ENCODE data around the gene PANK1. TPM values are rescaled to one million over a fixed set of nuclear protein-coding genes. Genes with fewer than 3 reads are reported as not detected.

PANK1 gene
- total RNA-seq, 1 experiment from 2014 or later: 8.6 TPM

DNA sequence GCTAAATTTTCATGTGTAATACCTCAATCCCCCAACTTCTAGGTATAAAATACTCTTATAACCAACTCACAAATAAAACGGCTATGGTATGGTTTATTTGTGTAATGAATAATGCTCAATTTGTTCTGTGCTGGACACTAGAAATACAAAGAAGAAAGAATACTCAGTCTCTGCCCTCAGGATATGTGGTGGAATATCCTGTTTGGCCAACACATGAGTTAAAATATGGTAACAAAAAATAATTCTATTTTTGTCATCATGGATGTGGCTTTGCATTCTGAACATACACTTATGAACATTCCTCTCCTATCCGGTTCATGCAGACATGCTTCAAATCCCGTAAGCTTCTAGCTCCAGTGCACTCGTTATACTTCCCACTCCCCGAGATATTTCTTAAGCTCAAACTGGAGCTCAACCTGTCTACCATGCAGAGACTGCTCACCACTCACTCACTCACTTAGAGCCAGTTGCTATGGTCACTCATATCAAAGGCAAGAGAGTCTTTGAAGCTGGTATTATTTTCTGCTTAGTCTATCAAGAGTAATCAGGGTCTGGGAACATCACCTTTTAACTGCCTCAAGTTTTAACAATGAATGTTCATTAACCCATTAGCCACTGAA is 55.8 kb downstream of the PANK1 start:
- DNase-seq: no peak
- CTCF ChIA-PET: no interaction called here
- Mint-ChIP-seq H3K4me3 (ENCODE audit: low read depth, unreplicated experiment) (no peak overlapping the region), H3K9me3 (ENCODE audit: low read depth, unreplicated experiment) (no peaks in the 10 kb centered on the region), H3K36me3 (ENCODE audit: insufficient read depth, unreplicated experiment) (no peaks in the 10 kb centered on the region), H3K27ac (ENCODE audit: unreplicated experiment) (no peak overlapping the region), H3K4me1 (ENCODE audit: low read depth, unreplicated experiment) (no peaks in the 10 kb centered on the region), H3K27me3 (ENCODE audit: unreplicated experiment) (no peaks in the 10 kb centered on the region)
- BruUV-seq (replicated peaks): no TSS peak
- TF ChIP-seq, protein P1, sequence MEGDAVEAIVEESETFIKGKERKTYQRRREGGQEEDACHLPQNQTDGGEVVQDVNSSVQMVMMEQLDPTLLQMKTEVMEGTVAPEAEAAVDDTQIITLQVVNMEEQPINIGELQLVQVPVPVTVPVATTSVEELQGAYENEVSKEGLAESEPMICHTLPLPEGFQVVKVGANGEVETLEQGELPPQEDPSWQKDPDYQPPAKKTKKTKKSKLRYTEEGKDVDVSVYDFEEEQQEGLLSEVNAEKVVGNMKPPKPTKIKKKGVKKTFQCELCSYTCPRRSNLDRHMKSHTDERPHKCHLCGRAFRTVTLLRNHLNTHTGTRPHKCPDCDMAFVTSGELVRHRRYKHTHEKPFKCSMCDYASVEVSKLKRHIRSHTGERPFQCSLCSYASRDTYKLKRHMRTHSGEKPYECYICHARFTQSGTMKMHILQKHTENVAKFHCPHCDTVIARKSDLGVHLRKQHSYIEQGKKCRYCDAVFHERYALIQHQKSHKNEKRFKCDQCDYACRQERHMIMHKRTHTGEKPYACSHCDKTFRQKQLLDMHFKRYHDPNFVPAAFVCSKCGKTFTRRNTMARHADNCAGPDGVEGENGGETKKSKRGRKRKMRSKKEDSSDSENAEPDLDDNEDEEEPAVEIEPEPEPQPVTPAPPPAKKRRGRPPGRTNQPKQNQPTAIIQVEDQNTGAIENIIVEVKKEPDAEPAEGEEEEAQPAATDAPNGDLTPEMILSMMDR (IDR thresholded peaks at IDR 0.05; ENCODE audit: unreplicated experiment): no peak
- intact Hi-C loops (cut with micrococcal nuclease; ENCODE audit: unreplicated experiment): no loop called here

DNA sequence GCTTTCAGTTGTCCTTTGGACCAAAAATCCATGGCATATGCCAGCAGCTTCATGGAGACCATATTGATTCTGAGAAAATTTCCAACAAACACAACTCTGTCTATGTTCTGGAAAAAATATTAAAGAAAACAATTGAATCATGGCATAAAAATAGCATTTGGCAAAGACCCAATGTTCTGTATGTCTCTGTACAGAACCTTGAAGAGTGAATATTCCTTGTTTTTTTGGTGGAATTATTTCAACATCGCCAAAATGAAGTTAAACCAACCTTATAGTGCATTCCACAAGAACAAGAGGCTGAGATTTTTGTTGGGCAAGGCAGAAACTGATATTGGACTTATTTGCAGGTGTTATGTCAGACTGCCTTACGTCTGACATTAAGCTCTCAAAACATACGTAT is 56.4 kb downstream of the PANK1 start:
- H3K9me3 Mint-ChIP-seq (ENCODE audit: low read depth, unreplicated experiment): no peaks in the 10 kb centered on the region
- no TSS peak for BruUV-seq (replicated peaks)
- H3K4me3 Mint-ChIP-seq (ENCODE audit: low read depth, unreplicated experiment): no peak overlapping the region

DNA sequence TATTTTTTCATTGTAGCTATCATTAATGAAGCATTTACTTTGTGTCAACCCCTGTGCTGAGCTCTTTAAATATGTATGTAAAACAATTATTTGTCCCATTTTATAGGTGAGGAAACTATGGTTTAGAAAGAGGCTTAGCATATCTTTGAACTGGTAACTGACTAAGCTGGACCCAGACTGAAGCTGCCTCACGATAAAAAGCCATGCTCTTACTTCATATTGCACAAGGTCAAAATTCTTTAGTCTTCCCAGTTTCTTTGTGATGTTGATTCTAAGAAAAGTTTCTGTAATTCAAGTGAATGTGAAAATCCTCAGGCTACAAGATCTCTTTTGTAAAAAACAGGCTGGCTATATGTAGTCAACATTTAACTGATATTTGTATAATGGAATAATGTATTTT is 63.0 kb downstream of the PANK1 start:
- no peaks in the 10 kb centered on the region for H3K9me3 Mint-ChIP-seq (ENCODE audit: low read depth, unreplicated experiment)
- no peak for DNase-seq
- intact Hi-C loops (cut with micrococcal nuclease; ENCODE audit: unreplicated experiment): no loop called here
- no peak overlapping the region for H3K27ac Mint-ChIP-seq (ENCODE audit: unreplicated experiment)
- CTCF ChIA-PET: no interaction called here
- BruUV-seq (replicated peaks): no TSS peak
- TF ChIP-seq, protein P1 (IDR thresholded peaks at IDR 0.05; ENCODE audit: unreplicated experiment): no peak
- no peak overlapping the region for H3K4me3 Mint-ChIP-seq (ENCODE audit: low read depth, unreplicated experiment)
- H3K4me1 Mint-ChIP-seq (ENCODE audit: low read depth, unreplicated experiment): no peaks in the 10 kb centered on the region
- H3K36me3 Mint-ChIP-seq (ENCODE audit: insufficient read depth, unreplicated experiment): no peaks in the 10 kb centered on the region
- no peaks in the 10 kb centered on the region for H3K27me3 Mint-ChIP-seq (ENCODE audit: unreplicated experiment)

More for the DNA sequence above, 56.4 kb downstream of the PANK1 start:
- Mint-ChIP-seq H3K4me1 (ENCODE audit: low read depth, unreplicated experiment) (no peaks in the 10 kb centered on the region), H3K27me3 (ENCODE audit: unreplicated experiment) (no peaks in the 10 kb centered on the region), H3K36me3 (ENCODE audit: insufficient read depth, unreplicated experiment) (no peaks in the 10 kb centered on the region), H3K27ac (ENCODE audit: unreplicated experiment) (no peak overlapping the region)
- CTCF ChIA-PET: no interaction called here
- no peak for DNase-seq
- TF ChIP-seq, protein P1 (IDR thresholded peaks at IDR 0.05; ENCODE audit: unreplicated experiment): no peak
- intact Hi-C loops (cut with micrococcal nuclease; ENCODE audit: unreplicated experiment): no loop called here

DNA sequence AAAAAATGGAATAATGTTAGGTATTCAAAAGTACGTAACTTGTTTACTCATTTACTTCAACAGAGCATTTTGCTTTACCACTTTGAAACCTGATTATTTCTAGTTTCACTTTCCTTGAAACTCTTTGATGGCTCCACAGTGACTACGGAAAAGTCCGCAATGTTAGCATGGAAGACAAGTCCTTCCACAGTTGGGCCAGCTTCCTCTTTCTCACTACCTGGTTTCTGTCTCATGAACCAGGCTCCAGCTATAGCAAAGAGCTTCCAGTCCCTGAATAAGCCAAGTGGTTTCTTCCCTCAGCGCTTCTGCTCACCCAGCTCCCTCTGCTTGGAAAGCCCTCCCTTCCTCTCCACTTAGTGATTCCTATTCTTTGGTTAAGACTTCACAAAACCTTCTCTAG is 64.8 kb downstream of the PANK1 start:
- intact Hi-C loops (cut with micrococcal nuclease; ENCODE audit: unreplicated experiment): no loop called here
- no peaks in the 10 kb centered on the region for H3K9me3 Mint-ChIP-seq (ENCODE audit: low read depth, unreplicated experiment)
- no peaks in the 10 kb centered on the region for H3K4me1 Mint-ChIP-seq (ENCODE audit: low read depth, unreplicated experiment)
- H3K36me3 Mint-ChIP-seq (ENCODE audit: insufficient read depth, unreplicated experiment): no peaks in the 10 kb centered on the region
- H3K27ac Mint-ChIP-seq (ENCODE audit: unreplicated experiment): no peak overlapping the region
- TF ChIP-seq, protein P1 (IDR thresholded peaks at IDR 0.05; ENCODE audit: unreplicated experiment): no peak
- H3K4me3 Mint-ChIP-seq (ENCODE audit: low read depth, unreplicated experiment): no peak overlapping the region
- H3K27me3 Mint-ChIP-seq (ENCODE audit: unreplicated experiment): no peaks in the 10 kb centered on the region
- CTCF ChIA-PET: no interaction called here
- DNase-seq: no peak
- no TSS peak for BruUV-seq (replicated peaks)

All from Calu3 (cell line).